ENCODE results near the gene PSMD12.

Gene PSMD12

GRCh38 chr17:67374329-67375053, 8.1 kb upstream of the PSMD12 start:
- Histone ChIP-seq H3K4me1 (ENCODE audit: control insufficient read depth, insufficient read depth, low read length) (peaks cover 17% of the 10 kb centered on the region), H3K4me3 (ENCODE audit: low read length) (no peak overlapping the region), H3K9ac (ENCODE audit: low read length) (no peak overlapping the region), H3K9me3 (ENCODE audit: control insufficient read depth, low read length) (no peaks in the 10 kb centered on the region), H3K27me3 (replicated peaks; ENCODE audit: control insufficient read depth, insufficient read depth, low read length) (no peaks in the 10 kb centered on the region), H3K36me3 (ENCODE audit: control insufficient read depth, insufficient read depth, low read length, severe bottlenecking) (no peaks in the 10 kb centered on the region)
- DNase-seq (ENCODE audit: low read depth), result peak; percentile 94

- Histone ChIP-seq H3K36me3 (ENCODE audit: control insufficient read depth, insufficient read depth, low read length, severe bottlenecking) (no peaks in the 10 kb centered on the region), H3K9me3 (ENCODE audit: control insufficient read depth, low read length) (no peaks in the 10 kb centered on the region), H3K4me1 (ENCODE audit: control insufficient read depth, insufficient read depth, low read length) (peaks cover 11% of the 10 kb centered on the region), H3K9ac (ENCODE audit: low read length) (no peak overlapping the region), H3K4me3 (ENCODE audit: low read length) (no peak overlapping the region), H3K27me3 (replicated peaks; ENCODE audit: control insufficient read depth, insufficient read depth, low read length) (no peaks in the 10 kb centered on the region)
- no peak for DNase-seq (ENCODE audit: low read depth)
Observed at GRCh38 chr17:67372751-67373150, 6.4 kb upstream of the PSMD12 start.

- peaks cover 13% of the 10 kb centered on the region for H3K4me1 ChIP-seq (ENCODE audit: control insufficient read depth, insufficient read depth, low read length)
- DNase-seq (ENCODE audit: low read depth), result peak; percentile 16
- H3K36me3 ChIP-seq (ENCODE audit: control insufficient read depth, insufficient read depth, low read length, severe bottlenecking), result no peaks in the 10 kb centered on the region
- no peak overlapping the region for H3K4me3 ChIP-seq (ENCODE audit: low read length)
- H3K9ac ChIP-seq (ENCODE audit: low read length), result no peak overlapping the region
- H3K9me3 ChIP-seq (ENCODE audit: control insufficient read depth, low read length), result no peaks in the 10 kb centered on the region
- no peaks in the 10 kb centered on the region for H3K27me3 ChIP-seq (replicated peaks; ENCODE audit: control insufficient read depth, insufficient read depth, low read length)
Observed at GRCh38 chr17:67369676-67370075, 3.3 kb upstream of the PSMD12 start.

GRCh38 chr17:67365738-67366192, 612 bp downstream of the PSMD12 start:
- H3K36me3 ChIP-seq (ENCODE audit: control insufficient read depth, insufficient read depth, low read length, severe bottlenecking), result peaks cover 7% of the 10 kb centered on the region
- peaks cover 29% of the 10 kb centered on the region for H3K4me1 ChIP-seq (ENCODE audit: control insufficient read depth, insufficient read depth, low read length)
- peak overlapping the region; percentile 97 for H3K9ac ChIP-seq (ENCODE audit: low read length)
- peak overlapping the region; percentile 94 for H3K4me3 ChIP-seq (ENCODE audit: low read length)
- no peaks in the 10 kb centered on the region for H3K9me3 ChIP-seq (ENCODE audit: control insufficient read depth, low read length)
- H3K27me3 ChIP-seq (replicated peaks; ENCODE audit: control insufficient read depth, insufficient read depth, low read length), result no peaks in the 10 kb centered on the region
- DNase-seq (ENCODE audit: low read depth), result peak; percentile 79

- DNase-seq (ENCODE audit: low read depth), result no peak
- H3K4me3 ChIP-seq (ENCODE audit: low read length), result peak overlapping the region; percentile 94
- H3K9ac ChIP-seq (ENCODE audit: low read length), result peak overlapping the region; percentile 97
- no peaks in the 10 kb centered on the region for H3K9me3 ChIP-seq (ENCODE audit: control insufficient read depth, low read length)
- peaks cover 30% of the 10 kb centered on the region for H3K4me1 ChIP-seq (ENCODE audit: control insufficient read depth, insufficient read depth, low read length)
- H3K36me3 ChIP-seq (ENCODE audit: control insufficient read depth, insufficient read depth, low read length, severe bottlenecking), result peaks cover 14% of the 10 kb centered on the region
- no peaks in the 10 kb centered on the region for H3K27me3 ChIP-seq (replicated peaks; ENCODE audit: control insufficient read depth, insufficient read depth, low read length)
Observed at GRCh38 chr17:67364847-67365737, 1.3 kb downstream of the PSMD12 start.

GRCh38 chr17:67362173-67362572, 4.2 kb downstream of the PSMD12 start:
- H3K9ac ChIP-seq (ENCODE audit: low read length), result no peak overlapping the region
- H3K4me3 ChIP-seq (ENCODE audit: low read length), result no peak overlapping the region
- H3K9me3 ChIP-seq (ENCODE audit: control insufficient read depth, low read length), result no peaks in the 10 kb centered on the region
- peaks cover 22% of the 10 kb centered on the region for H3K36me3 ChIP-seq (ENCODE audit: control insufficient read depth, insufficient read depth, low read length, severe bottlenecking)
- peaks cover 44% of the 10 kb centered on the region for H3K4me1 ChIP-seq (ENCODE audit: control insufficient read depth, insufficient read depth, low read length)
- no peak for DNase-seq (ENCODE audit: low read depth)
- H3K27me3 ChIP-seq (replicated peaks; ENCODE audit: control insufficient read depth, insufficient read depth, low read length), result no peaks in the 10 kb centered on the region

GRCh38 chr17:67360880-67361279, 5.5 kb downstream of the PSMD12 start:
- peaks cover 39% of the 10 kb centered on the region for H3K4me1 ChIP-seq (ENCODE audit: control insufficient read depth, insufficient read depth, low read length)
- H3K9ac ChIP-seq (ENCODE audit: low read length), result no peak overlapping the region
- no peak overlapping the region for H3K4me3 ChIP-seq (ENCODE audit: low read length)
- DNase-seq (ENCODE audit: low read depth), result no peak
- no peaks in the 10 kb centered on the region for H3K9me3 ChIP-seq (ENCODE audit: control insufficient read depth, low read length)
- no peaks in the 10 kb centered on the region for H3K27me3 ChIP-seq (replicated peaks; ENCODE audit: control insufficient read depth, insufficient read depth, low read length)
- H3K36me3 ChIP-seq (ENCODE audit: control insufficient read depth, insufficient read depth, low read length, severe bottlenecking), result peaks cover 32% of the 10 kb centered on the region

GRCh38 chr17:67359960-67360791, 6.2 kb downstream of the PSMD12 start:
- Histone ChIP-seq H3K9me3 (ENCODE audit: control insufficient read depth, low read length) (no peaks in the 10 kb centered on the region), H3K36me3 (ENCODE audit: control insufficient read depth, insufficient read depth, low read length, severe bottlenecking) (peaks cover 39% of the 10 kb centered on the region), H3K4me1 (ENCODE audit: control insufficient read depth, insufficient read depth, low read length) (peaks cover 36% of the 10 kb centered on the region), H3K4me3 (ENCODE audit: low read length) (no peak overlapping the region), H3K27me3 (replicated peaks; ENCODE audit: control insufficient read depth, insufficient read depth, low read length) (no peaks in the 10 kb centered on the region), H3K9ac (ENCODE audit: low read length) (no peak overlapping the region)
- DNase-seq (ENCODE audit: low read depth), result peak; percentile 24

- Histone ChIP-seq H3K4me1 (ENCODE audit: control insufficient read depth, insufficient read depth, low read length) (peaks cover 23% of the 10 kb centered on the region), H3K9me3 (ENCODE audit: control insufficient read depth, low read length) (no peaks in the 10 kb centered on the region), H3K27me3 (replicated peaks; ENCODE audit: control insufficient read depth, insufficient read depth, low read length) (no peaks in the 10 kb centered on the region), H3K9ac (ENCODE audit: low read length) (no peak overlapping the region), H3K4me3 (ENCODE audit: low read length) (no peak overlapping the region), H3K36me3 (ENCODE audit: control insufficient read depth, insufficient read depth, low read length, severe bottlenecking) (peaks cover 55% of the 10 kb centered on the region)
- no peak for DNase-seq (ENCODE audit: low read depth)
Observed at GRCh38 chr17:67358612-67359011, 7.8 kb downstream of the PSMD12 start.

GRCh38 chr17:67353929-67354574, 12.3 kb downstream of the PSMD12 start:
- H3K36me3 ChIP-seq (ENCODE audit: control insufficient read depth, insufficient read depth, low read length, severe bottlenecking), result peaks cover 76% of the 10 kb centered on the region
- no peak for DNase-seq (ENCODE audit: low read depth)

More at GRCh38 chr17:67353929-67354574, 12.3 kb downstream of the PSMD12 start:
- no peak overlapping the region for H3K4me3 ChIP-seq (ENCODE audit: low read length)
- no peaks in the 10 kb centered on the region for H3K27me3 ChIP-seq (replicated peaks; ENCODE audit: control insufficient read depth, insufficient read depth, low read length)
- H3K9ac ChIP-seq (ENCODE audit: low read length), result no peak overlapping the region
- H3K9me3 ChIP-seq (ENCODE audit: control insufficient read depth, low read length), result no peaks in the 10 kb centered on the region
- peaks cover 9% of the 10 kb centered on the region for H3K4me1 ChIP-seq (ENCODE audit: control insufficient read depth, insufficient read depth, low read length)
